IPS DF 4.7 (cell line): Measurements from ENCODE around the gene SLFN14.
"Not testable (repeated sequence)": the region's sequence is repeated elsewhere in the genome, so short reads cannot be mapped to it uniquely, and the experiment has no call there.

Experiments used
- DNase-seq: peaks from one replicate; pipeline ENCODE4 v3.0.0-alpha.2; 2013; ENCODE audit warnings: low spot score; ENCODE audit errors: extremely low read depth

SLFN14 gene

GRCh38 chr17:35523296-35523695 lies 37.3 kb downstream of the SLFN14 start:
- DNase-seq, result no peak

DNA sequence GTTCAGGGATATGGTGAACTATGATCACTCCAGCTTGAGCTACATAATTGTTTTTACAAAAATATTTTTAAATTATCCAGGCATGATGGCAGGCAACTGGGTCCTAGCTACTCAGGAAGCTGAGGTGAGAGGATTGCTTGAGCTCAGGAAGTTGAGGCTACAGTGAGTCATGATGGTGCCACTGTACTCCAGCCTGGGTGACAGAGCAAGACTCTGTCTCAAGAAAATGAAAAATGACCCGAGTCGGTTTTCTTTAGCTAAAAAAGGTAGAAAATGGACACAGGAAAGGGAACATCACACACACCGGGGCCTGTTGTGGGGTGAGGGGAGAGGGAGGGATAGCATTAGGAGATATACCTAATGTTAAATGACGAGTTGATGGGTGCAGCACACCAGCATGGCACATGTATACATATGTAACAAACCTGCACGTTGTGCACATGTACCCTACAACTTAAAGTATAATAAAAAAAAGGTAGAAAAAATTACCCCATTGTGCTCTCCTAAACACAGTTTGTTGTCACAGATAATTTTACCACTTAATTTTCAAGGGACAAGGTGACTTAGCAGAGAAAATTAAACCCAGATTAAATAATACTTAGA lies 38.9 kb downstream of the SLFN14 start:
- not testable (repeated sequence) for DNase-seq

- DNase-seq, result no peak
Measured at GRCh38 chr17:35521150-35521549, 39.5 kb downstream of the SLFN14 start.

GRCh38 chr17:35519906-35520442 lies 40.6 kb downstream of the SLFN14 start:
- DNase-seq, result no peak

- no peak for DNase-seq
Measured at GRCh38 chr17:35519439-35519838, 41.2 kb downstream of the SLFN14 start.

GRCh38 chr17:35518431-35518830 lies 42.2 kb downstream of the SLFN14 start:
- not testable (repeated sequence) for DNase-seq

DNA sequence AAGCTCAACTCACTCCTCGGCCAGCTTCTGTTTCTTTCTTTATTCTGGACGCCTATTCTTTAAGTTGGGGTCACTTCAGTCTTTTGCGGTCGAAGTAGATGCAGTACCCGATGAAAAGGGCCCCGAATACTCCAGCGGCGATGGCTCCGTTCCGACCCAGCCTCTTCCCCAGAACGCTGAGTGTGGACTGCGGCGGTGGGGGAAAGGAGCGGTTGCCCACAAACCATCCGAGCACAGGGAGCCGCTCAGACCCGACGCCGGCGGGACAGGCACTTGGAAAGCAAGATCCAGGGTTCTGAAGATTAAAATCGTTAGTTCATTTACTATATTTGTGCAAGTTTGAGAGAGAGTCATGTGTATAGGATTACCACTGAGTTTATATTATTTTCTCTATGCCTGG lies 45.6 kb downstream of the SLFN14 start:
- no peak for DNase-seq

- no peak for DNase-seq
Measured at GRCh38 chr17:35514564-35514963, 46.1 kb downstream of the SLFN14 start.
